Breast epithelium (tissue), 3 donors: Measurements from ENCODE around the gene CSNK1D.

ENCODE experiments used
- POLR2A ChIP-seq: fragments of 450-650 bp; IDR thresholded peaks from one replicate; pipeline ENCODE4 v1.6.1; 2016; ENCODE audit warnings: antibody characterized with exemption, mild to moderate bottlenecking, moderate library complexity
- POLR2AphosphoS5 ChIP-seq, 3 donors: sonication (generic); formaldehyde crosslinking; IDR thresholded peaks; one replicate each; pipeline ENCODE4 v1.6.1; 2017; ENCODE audit warnings: antibody characterized with exemption in 3 of 3
- TF ChIP-seq, protein P1 (sequence below), 3 donors: fragments of 450-650 bp; IDR thresholded peaks; one replicate each; pipeline ENCODE4 v1.5.1; 2016 to 2017; ENCODE audit warnings: antibody characterized with exemption in 3 of 3, mild to moderate bottlenecking in 3 of 3, moderate library complexity in 3 of 3

- TF ChIP-seq, protein P1, sequence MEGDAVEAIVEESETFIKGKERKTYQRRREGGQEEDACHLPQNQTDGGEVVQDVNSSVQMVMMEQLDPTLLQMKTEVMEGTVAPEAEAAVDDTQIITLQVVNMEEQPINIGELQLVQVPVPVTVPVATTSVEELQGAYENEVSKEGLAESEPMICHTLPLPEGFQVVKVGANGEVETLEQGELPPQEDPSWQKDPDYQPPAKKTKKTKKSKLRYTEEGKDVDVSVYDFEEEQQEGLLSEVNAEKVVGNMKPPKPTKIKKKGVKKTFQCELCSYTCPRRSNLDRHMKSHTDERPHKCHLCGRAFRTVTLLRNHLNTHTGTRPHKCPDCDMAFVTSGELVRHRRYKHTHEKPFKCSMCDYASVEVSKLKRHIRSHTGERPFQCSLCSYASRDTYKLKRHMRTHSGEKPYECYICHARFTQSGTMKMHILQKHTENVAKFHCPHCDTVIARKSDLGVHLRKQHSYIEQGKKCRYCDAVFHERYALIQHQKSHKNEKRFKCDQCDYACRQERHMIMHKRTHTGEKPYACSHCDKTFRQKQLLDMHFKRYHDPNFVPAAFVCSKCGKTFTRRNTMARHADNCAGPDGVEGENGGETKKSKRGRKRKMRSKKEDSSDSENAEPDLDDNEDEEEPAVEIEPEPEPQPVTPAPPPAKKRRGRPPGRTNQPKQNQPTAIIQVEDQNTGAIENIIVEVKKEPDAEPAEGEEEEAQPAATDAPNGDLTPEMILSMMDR (IDR thresholded peaks at IDR 0.05), result no peak
- TF ChIP-seq POLR2A (no peak), POLR2AphosphoS5 (IDR thresholded peaks at IDR 0.05) (no peak)
Measured at GRCh38 chr17:82240506-82241182, 32.9 kb downstream of the CSNK1D start.
